MM.1S (cell line): ENCODE results near the gene RIPK1.
"Not testable (repeated sequence)": the region's sequence is repeated elsewhere in the genome, so short reads cannot be mapped to it uniquely, and the experiment has no call there.

Experiments
- DNase-seq: peaks from one replicate; pipeline ENCODE4 v3.0.0-alpha.2; 2015
- H2AFZ ChIP-seq: fragments of 300-600 bp; sonication (generic); 2 replicates; pipeline ENCODE4 v1.6.0; 2016; ENCODE audit warnings: antibody characterized with exemption, low read length
- H3F3A ChIP-seq: fragments of 300-600 bp; sonication (generic); 2 replicates; pipeline ENCODE4 v1.6.1; 2016; ENCODE audit warnings: mild to moderate bottlenecking, antibody characterized with exemption, low read length, moderate library complexity, mixed read lengths; ENCODE audit not compliant: insufficient read depth
- H3K27ac ChIP-seq: fragments of 300-600 bp; sonication (generic); 2 replicates; pipeline ENCODE4 v1.5.1; 2016; ENCODE audit warnings: mild to moderate bottlenecking, low read length
- H3K27me3 ChIP-seq: fragments of 300-600 bp; sonication (generic); replicated peaks from 2 replicates; pipeline ENCODE4 v1.6.0; 2016; ENCODE audit warnings: low read length; ENCODE audit not compliant: insufficient read depth
- H3K36me3 ChIP-seq: fragments of 300-600 bp; sonication (generic); replicated peaks from 2 replicates; pipeline ENCODE4 v1.6.1; 2016; ENCODE audit warnings: mild to moderate bottlenecking, low read length, mixed read lengths; ENCODE audit not compliant: insufficient read depth
- H3K4me1 ChIP-seq: fragments of 300-600 bp; sonication (generic); 2 replicates; pipeline ENCODE4 v1.6.1; 2016; ENCODE audit warnings: low read length, mixed read lengths
- H3K4me2 ChIP-seq: fragments of 300-600 bp; sonication (generic); 2 replicates; pipeline ENCODE4 v1.6.0; 2016; ENCODE audit warnings: low read depth, low read length
- H3K4me3 ChIP-seq: fragments of 300-600 bp; sonication (generic); 2 replicates; pipeline ENCODE4 v1.5.1; 2016; ENCODE audit warnings: low read length, mixed read lengths
- H3K79me2 ChIP-seq: fragments of 300-600 bp; sonication (generic); 2 replicates; pipeline ENCODE4 v1.6.1; 2016; ENCODE audit warnings: mixed run types, low read length, mixed read lengths
- H3K9ac ChIP-seq: fragments of 300-600 bp; sonication (generic); 2 replicates; pipeline ENCODE4 v1.6.1; 2016; ENCODE audit warnings: low read length, mixed read lengths
- H3K9me2 ChIP-seq: fragments of 300-600 bp; sonication (generic); replicated peaks from 2 replicates; pipeline ENCODE4 v1.6.1; 2016; ENCODE audit warnings: mild to moderate bottlenecking, low read length, mixed read lengths; ENCODE audit not compliant: insufficient read depth
- H3K9me3 ChIP-seq: fragments of 300-600 bp; sonication (generic); replicated peaks from 2 replicates; pipeline ENCODE4 v1.6.1; 2016; ENCODE audit warnings: mild to moderate bottlenecking, low read length, mixed read lengths; ENCODE audit not compliant: insufficient read depth
- H4K20me1 ChIP-seq: fragments of 300-600 bp; sonication (generic); 2 replicates; pipeline ENCODE4 v1.6.1; 2016; ENCODE audit warnings: mild to moderate bottlenecking, low read length, moderate library complexity, mixed read lengths; ENCODE audit not compliant: insufficient read depth
- EZH2 ChIP-seq: fragments of 300-600 bp; sonication (generic); optimal IDR thresholded peaks from 2 replicates; pipeline ENCODE3; 2017; ENCODE audit warnings: low read depth, mild to moderate bottlenecking, antibody characterized with exemption, low read length, mixed read lengths
- EZH2phosphoT487 ChIP-seq: fragments of 300-600 bp; sonication (generic); IDR thresholded peaks from 2 replicates; pipeline ENCODE4 v1.6.1; 2018; ENCODE audit warnings: antibody characterized with exemption, low read length
- TF ChIP-seq, protein P1 (sequence below): fragments of 300-600 bp; sonication (generic); IDR thresholded peaks from 2 replicates; pipeline ENCODE4 v1.5.1; 2016; ENCODE audit warnings: antibody characterized with exemption, low read length, mixed read lengths

The RIPK1 gene

GRCh38 chr6:3068329-3069214 lies at the start of gene RIPK1:
RIPK1 (plus strand) TSS chr6:3068494; CDS start chr6:3076824, 8,330 bp downstream.
- 0 out of 2 replicates have a peak, but pooled peaks cover 3% of the 10 kb centered on the region for H4K20me1 ChIP-seq
- H3F3A ChIP-seq, result peaks cover 13% of the 10 kb centered on the region
- peaks cover 54% of the 10 kb centered on the region for H3K79me2 ChIP-seq

GRCh38 chr6:3019065-3019464 lies 49.2 kb upstream of the RIPK1 start:
- Histone ChIP-seq H3K27ac (no peak overlapping the region), H3K36me3 (no peaks in the 10 kb centered on the region), H2AFZ (no peak overlapping the region), H3K9me2 (no peaks in the 10 kb centered on the region), H3K27me3 (no peaks in the 10 kb centered on the region), H3F3A (peaks cover 9% of the 10 kb centered on the region), H3K4me1 (peaks cover 14% of the 10 kb centered on the region), H3K4me3 (no peak overlapping the region), H3K9me3 (no peaks in the 10 kb centered on the region), H4K20me1 (no peaks in the 10 kb centered on the region), H3K9ac (no peak overlapping the region), H3K4me2 (no peak overlapping the region), H3K79me2 (0 out of 2 replicates have a peak, but pooled peaks cover 4% of the 10 kb centered on the region)
- no peak for DNase-seq
- TF ChIP-seq EZH2phosphoT487 (no peak), EZH2 (no peak)
- TF ChIP-seq, protein P1, sequence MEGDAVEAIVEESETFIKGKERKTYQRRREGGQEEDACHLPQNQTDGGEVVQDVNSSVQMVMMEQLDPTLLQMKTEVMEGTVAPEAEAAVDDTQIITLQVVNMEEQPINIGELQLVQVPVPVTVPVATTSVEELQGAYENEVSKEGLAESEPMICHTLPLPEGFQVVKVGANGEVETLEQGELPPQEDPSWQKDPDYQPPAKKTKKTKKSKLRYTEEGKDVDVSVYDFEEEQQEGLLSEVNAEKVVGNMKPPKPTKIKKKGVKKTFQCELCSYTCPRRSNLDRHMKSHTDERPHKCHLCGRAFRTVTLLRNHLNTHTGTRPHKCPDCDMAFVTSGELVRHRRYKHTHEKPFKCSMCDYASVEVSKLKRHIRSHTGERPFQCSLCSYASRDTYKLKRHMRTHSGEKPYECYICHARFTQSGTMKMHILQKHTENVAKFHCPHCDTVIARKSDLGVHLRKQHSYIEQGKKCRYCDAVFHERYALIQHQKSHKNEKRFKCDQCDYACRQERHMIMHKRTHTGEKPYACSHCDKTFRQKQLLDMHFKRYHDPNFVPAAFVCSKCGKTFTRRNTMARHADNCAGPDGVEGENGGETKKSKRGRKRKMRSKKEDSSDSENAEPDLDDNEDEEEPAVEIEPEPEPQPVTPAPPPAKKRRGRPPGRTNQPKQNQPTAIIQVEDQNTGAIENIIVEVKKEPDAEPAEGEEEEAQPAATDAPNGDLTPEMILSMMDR, result no peak

More at GRCh38 chr6:3068329-3069214, at the start of gene RIPK1:
- Histone ChIP-seq H2AFZ (peak within 1 kb of the TSS; percentile 61), H3K9me2 (no peaks in the 10 kb centered on the region), H3K4me2 (peak within 1 kb of the TSS; percentile 68), H3K4me1 (no peaks in the 10 kb centered on the region), H3K27ac (peak within 1 kb of the TSS; percentile 95), H3K9me3 (no peaks in the 10 kb centered on the region), H3K27me3 (no peaks in the 10 kb centered on the region), H3K4me3 (peak within 1 kb of the TSS; percentile 80), H3K9ac (peak within 1 kb of the TSS; percentile 93), H3K36me3 (no peaks in the 10 kb centered on the region)
- TF ChIP-seq EZH2phosphoT487, result no peak
- TF ChIP-seq EZH2, result no peak
- TF ChIP-seq, protein P1, result peak; percentile 34
- DNase-seq, result peak; percentile 90

DNA sequence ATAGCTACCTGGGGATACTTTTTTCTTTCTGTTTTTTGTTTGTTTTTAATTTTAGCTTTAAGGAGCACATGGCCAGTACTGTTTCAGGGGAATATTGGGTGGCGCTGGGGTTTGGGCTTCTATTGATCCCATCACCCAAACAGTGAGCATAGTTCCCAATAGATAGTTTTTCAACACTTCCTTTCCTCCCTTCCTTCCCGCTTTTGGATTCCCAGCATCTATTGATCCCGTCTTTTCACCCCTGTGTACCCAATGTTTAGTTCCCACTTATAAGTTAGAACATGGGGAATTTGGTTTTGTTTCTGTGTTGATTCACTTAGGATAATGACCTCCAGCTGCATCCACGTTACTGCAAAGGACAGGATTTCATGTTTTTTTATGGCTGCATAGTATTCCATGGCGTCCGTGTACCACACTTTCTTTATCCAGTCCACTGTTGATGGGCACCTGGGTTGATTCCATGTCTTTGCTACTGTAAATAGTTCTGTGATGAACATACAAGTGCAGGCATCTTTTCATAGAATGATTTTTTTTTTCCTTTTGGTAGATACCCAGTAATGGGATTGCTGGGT lies 48.5 kb upstream of the RIPK1 start:
- no peak overlapping the region for H3K27ac ChIP-seq
- no peaks in the 10 kb centered on the region for H3K9me2 ChIP-seq
- no peak for DNase-seq
- H3K79me2 ChIP-seq, result 0 out of 2 replicates have a peak, but pooled peaks cover 4% of the 10 kb centered on the region
- peaks cover 21% of the 10 kb centered on the region for H3K4me1 ChIP-seq
- no peaks in the 10 kb centered on the region for H3K27me3 ChIP-seq
- H3K9me3 ChIP-seq, result no peaks in the 10 kb centered on the region
- no peak overlapping the region for H3K4me2 ChIP-seq
- no peaks in the 10 kb centered on the region for H4K20me1 ChIP-seq
- H3F3A ChIP-seq, result peaks cover 11% of the 10 kb centered on the region
- no peak for TF ChIP-seq EZH2
- TF ChIP-seq, protein P1, result no peak
- no peak for TF ChIP-seq EZH2phosphoT487
- H3K4me3 ChIP-seq, result no peak overlapping the region
- no peak overlapping the region for H2AFZ ChIP-seq
- no peaks in the 10 kb centered on the region for H3K36me3 ChIP-seq
- no peak overlapping the region for H3K9ac ChIP-seq

DNA sequence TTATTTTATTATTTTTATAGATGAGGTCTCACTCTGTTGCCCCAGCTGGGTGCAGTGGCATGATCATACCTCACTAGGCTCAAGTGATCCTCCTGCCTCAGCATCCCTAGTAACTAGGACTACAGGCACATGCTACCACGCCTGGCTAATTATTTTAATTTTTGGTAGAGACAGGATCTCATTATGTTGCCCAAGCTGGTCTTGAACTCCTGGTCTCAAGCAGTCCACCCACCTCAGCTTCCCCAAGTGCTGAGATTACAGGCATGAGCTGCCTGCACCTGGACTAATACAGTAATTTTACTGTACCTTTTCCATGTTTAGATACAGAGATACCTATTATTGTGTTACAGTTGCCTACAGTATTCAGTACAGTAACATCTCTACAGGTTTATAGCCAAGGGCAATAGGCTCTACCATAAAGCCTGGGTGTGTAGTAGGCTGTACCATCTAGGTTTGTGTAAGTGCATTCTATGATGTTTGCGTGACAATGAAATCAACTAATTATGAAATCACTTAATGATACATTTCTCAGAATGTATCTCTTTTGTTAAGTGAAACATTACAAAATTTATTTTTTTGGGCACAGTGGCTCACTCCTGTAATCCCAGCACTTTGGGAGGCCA lies 47.2 kb upstream of the RIPK1 start:
- Histone ChIP-seq H3F3A (peaks cover 23% of the 10 kb centered on the region), H3K4me1 (peaks cover 32% of the 10 kb centered on the region)
- not testable (repeated sequence) for H2AFZ ChIP-seq, H3K27ac ChIP-seq, DNase-seq, H3K9ac ChIP-seq, H3K27me3 ChIP-seq, H3K4me2 ChIP-seq, H3K9me3 ChIP-seq, H3K9me2 ChIP-seq, H3K4me3 ChIP-seq, H4K20me1 ChIP-seq, H3K36me3 ChIP-seq, H3K79me2 ChIP-seq
